K562 (cell line): ENCODE data around the gene OR2V2. TPM values are rescaled to one million over a fixed set of nuclear protein-coding genes. Genes with fewer than 3 reads are reported as not detected.

Experiments used
- ERF ChIP-seq: fragments of 450-650 bp; formaldehyde crosslinking; IDR thresholded peaks from 2 replicates; pipeline ENCODE4 v1.4.0; 2020; ENCODE audit warnings: mild to moderate bottlenecking, mixed read lengths
- FOSL1 ChIP-seq: fragments of 200-800 bp; sonication (Bioruptor generic); conservative IDR thresholded peaks from 2 replicates; pipeline ENCODE4 v1.6.1; 2016; ENCODE audit warnings: missing genetic modification characterization, missing compliant biosample characterization
- FUS ChIP-seq: fragments of 200-400 bp; formaldehyde crosslinking; optimal IDR thresholded peaks from 2 replicates; pipeline ENCODE3; 2017; ENCODE audit warnings: low read depth, low read length
- NR4A1 ChIP-seq, 2 experiments: fragments of 250-450 bp in 1 of 2; fragments of 450-650 bp in 1 of 2; sonication (Bioruptor Pico) in 1 of 2; IDR thresholded peaks; 2 replicates each; pipeline versions ENCODE4 v1.4.0 to v1.6.1; 2016 to 2020; ENCODE audit warnings: mild to moderate bottlenecking in 2 of 2, missing compliant biosample characterization in 1 of 2, missing genetic modification characterization in 1 of 2, moderate library complexity in 1 of 2
- PHB ChIP-seq: fragments of 250-450 bp; sonication (Bioruptor Pico); IDR thresholded peaks from 2 replicates; pipeline ENCODE4 v1.5.0; 2021
- RBM15 ChIP-seq: fragments of 200-400 bp; formaldehyde crosslinking; IDR thresholded peaks from 2 replicates; pipeline ENCODE4 v1.6.1; 2018; ENCODE audit warnings: mild to moderate bottlenecking, low read length, moderate library complexity; ENCODE audit not compliant: insufficient read depth
- TAF7 ChIP-seq: fragments of 450-650 bp; IDR thresholded peaks from 2 replicates; pipeline ENCODE4 v1.6.1; 2016; ENCODE audit warnings: missing genetic modification characterization, missing compliant biosample characterization
- YY1 ChIP-seq, 3 experiments: IDR thresholded peaks; 2 replicates each; pipeline ENCODE4 v1.6.1; 2011; ENCODE audit warnings: low read length in 2 of 3, mild to moderate bottlenecking in 2 of 3, moderate library complexity in 2 of 3, borderline replicate concordance in 1 of 3, control low read depth in 1 of 3, low read depth in 1 of 3; ENCODE audit not compliant: insufficient read depth in 3 of 3, insufficient replicate concordance in 2 of 3, control insufficient read depth in 1 of 3, insufficient read length in 1 of 3; ENCODE audit errors: extremely low read depth in 1 of 3
- ZBTB11 ChIP-seq, 3 experiments: fragments of 200-800 bp in 1 of 3; fragments of 250-450 bp in 1 of 3; fragments of 450-650 bp in 1 of 3; sonication (Bioruptor Pico) in 1 of 3; sonication (Bioruptor generic) in 1 of 3; formaldehyde crosslinking in 1 of 3; IDR thresholded peaks; 2 replicates each; pipeline versions ENCODE4 v1.6.1 to v1.8.0; 2016 to 2022; ENCODE audit warnings: mild to moderate bottlenecking in 2 of 3, missing genetic modification characterization in 2 of 3, missing compliant biosample characterization in 1 of 3, moderate library complexity in 1 of 3
- ZBTB34 ChIP-seq: fragments of 250-450 bp; sonication (Bioruptor Pico); IDR thresholded peaks from 2 replicates; pipeline ENCODE4 v1.8.0; 2021; ENCODE audit warnings: mild to moderate bottlenecking, moderate library complexity
- ZBTB5 ChIP-seq: fragments of 450-650 bp; IDR thresholded peaks from 2 replicates; pipeline ENCODE4 v1.6.1; 2017; ENCODE audit warnings: antibody characterized with exemption
- ZFP30 ChIP-seq: fragments of 250-450 bp; sonication (Bioruptor Pico); IDR thresholded peaks from 2 replicates; pipeline ENCODE4 v1.8.0; 2022; ENCODE audit warnings: moderate library complexity, mild to moderate bottlenecking, inconsistent platforms, borderline replicate concordance
- ZNF165 ChIP-seq: fragments of 250-450 bp; sonication (Bioruptor Pico); IDR thresholded peaks from 2 replicates; pipeline ENCODE4 v1.4.0; 2020; ENCODE audit warnings: borderline replicate concordance
- ZNF280A ChIP-seq: fragments of 450-650 bp; IDR thresholded peaks from 2 replicates; pipeline ENCODE4 v1.6.1; 2018; ENCODE audit warnings: mild to moderate bottlenecking, low read depth; ENCODE audit not compliant: partially characterized antibody
- ZNF586 ChIP-seq: fragments of 450-650 bp; formaldehyde crosslinking; conservative IDR thresholded peaks from 2 replicates; pipeline ENCODE4 v1.4.0; 2020; ENCODE audit warnings: mild to moderate bottlenecking, moderate library complexity
- ZNF639 ChIP-seq, 2 experiments: fragments of 200-800 bp in 1 of 2; sonication (Bioruptor generic) in 1 of 2; sonication (generic) in 1 of 2; formaldehyde crosslinking in 1 of 2; IDR thresholded peaks in 1 of 2; conservative IDR thresholded peaks in 1 of 2; 2 replicates each; pipeline versions ENCODE4 v1.5.0 to v1.6.1; 2016 to 2020; ENCODE audit warnings: missing compliant biosample characterization in 1 of 2, missing genetic modification characterization in 1 of 2, missing genetic modification reagents in 1 of 2
- polyA plus RNA-seq, 8 experiments: library from polyadenylated mRNA; depleted of rRNA in 4 of 8; stranded (reverse) in 5 of 8; unstranded in 3 of 8; fragments of >200 nt; fragmentation: Nextera tagmentation in 2 of 8; fragmentation: Illumina TruSeq in 1 of 8; extraction: Ambion mirVana in 2 of 8; extraction: Trizol in 1 of 8; gene quantifications; 2 replicates each; pipeline versions ENCODE4 v1.2.1 to v1.2.3, GENCODE V29; 2011 to 2014; ENCODE audit warnings: inconsistent platforms in 1 of 8, missing spikeins in 1 of 8
- total RNA-seq, 7 experiments: library from RNA; depleted of rRNA in 6 of 7; stranded (reverse); fragments of >200 nt in 6 of 7; fragmentation: Illumina TruSeq in 2 of 7; extraction: Trizol in 2 of 7; gene quantifications; 2 replicates each; pipeline versions ENCODE4 v1.2.1 to v1.2.3, GENCODE V29; 2011 to 2021; ENCODE audit warnings: low replicate concordance in 1 of 7

Gene OR2V2
- total and polyA plus RNA-seq, 9 of the 15 experiments (the other 6 are each of a cell fraction or from before 2014, with no cell fraction given), result 0.01 TPM; not detected in 8

GRCh38 chr5:181107699-181108098 lies 39.7 kb upstream of the OR2V2 start (continued):
- no peak for TF ChIP-seq ZBTB34 (CRISPR knock-in tag)
- no peak for TF ChIP-seq ZBTB5
- TF ChIP-seq ZNF639 (CRISPR knock-in tag; conservative IDR thresholded peaks at IDR 0.05 in 1 of 2, IDR thresholded peaks at IDR 0.05 in 1 of 2), result no peak
- no peak for TF ChIP-seq RBM15
- TF ChIP-seq ERF (CRISPR knock-in tag), result no peak
- no peak for TF ChIP-seq FUS
- no peak for TF ChIP-seq NR4A1 (CRISPR knock-in tag; IDR thresholded peaks at IDR 0.05)
- no peak for TF ChIP-seq NR4A1 (tag; IDR thresholded peaks at IDR 0.05)
- TF ChIP-seq TAF7 (tag), result no peak
- no peak for TF ChIP-seq ZNF586 (CRISPR knock-in tag)
- TF ChIP-seq ZNF165, result no peak
- TF ChIP-seq FOSL1 (tag), result no peak
- no peak for TF ChIP-seq ZNF280A
- TF ChIP-seq YY1 (IDR thresholded peaks at IDR 0.05; ENCODE audit: borderline replicate concordance in 1 of 3, control insufficient read depth in 1 of 3, extremely low read depth in 1 of 3, insufficient read depth in 3 of 3, insufficient read length in 1 of 3, insufficient replicate concordance in 2 of 3, low read depth in 1 of 3, low read length in 2 of 3), result no peak
- no peak for TF ChIP-seq ZFP30
- TF ChIP-seq ZBTB11 (CRISPR knock-in tag; IDR thresholded peaks at IDR 0.05), result no peak
- TF ChIP-seq PHB, result no peak
